IMR-90 (cell line): Measurements from ENCODE around the gene RAD51B. TPM values are rescaled to one million over a fixed set of nuclear protein-coding genes. Genes with fewer than 3 reads are reported as not detected.
A peak's percentile ranks its signal among the peaks of the same experiment; 100 is the strongest.

Experiments
- ATAC-seq: fragments of 200-7000 bp; cut with Tn5 transposase; 2 replicates; pipeline ENCODE4 v1.9.1; 2020; ENCODE audit warnings: low read depth, mild to moderate bottlenecking, moderate library complexity
- BruUV-seq: library from RNA; stranded (reverse); fragments of 400-500 nt; replicated peaks from 2 replicates; lab custom pipeline; 2021; lab: Mats Ljungman, UMichigan
- CTCF ChIA-PET: fragments of 300-600 bp; formaldehyde crosslinking; extraction: SDS; loops from one replicate; lab custom pipeline; 2021; ENCODE audit warnings: antibody characterized with exemption; lab: Yijun Ruan, JAX
- POLR2A ChIA-PET: fragments of 300-600 bp; sonication (Branson Sonifier 250); formaldehyde crosslinking; loops from one replicate; lab custom pipeline; 2022; ENCODE audit warnings: antibody characterized with exemption; ENCODE audit not compliant: unreplicated experiment; lab: Charles Lee
- DNase-seq: peaks from one replicate; pipeline ENCODE4 v3.0.0; 2013
- H2AFZ ChIP-seq: replicated peaks from 2 replicates; pipeline ENCODE3; 2013; ENCODE audit warnings: low read length, mild to moderate bottlenecking; ENCODE audit not compliant: poor library complexity
- H2AK5ac ChIP-seq: 2 replicates; pipeline ENCODE4 v1.6.1; 2013; ENCODE audit warnings: low read depth, low read length, inconsistent platforms
- H2AK9ac ChIP-seq: replicated peaks from 2 replicates; pipeline ENCODE3; 2013; ENCODE audit warnings: mild to moderate bottlenecking, low read depth, low read length, moderate library complexity; ENCODE audit not compliant: poor library complexity
- H2BK120ac ChIP-seq: 2 replicates; pipeline ENCODE4 v1.6.1; 2013; ENCODE audit warnings: low read depth, low read length, inconsistent platforms
- H2BK15ac ChIP-seq: 3 replicates; pipeline ENCODE4 v1.6.1; 2013; ENCODE audit warnings: low read depth, low read length, inconsistent platforms
- H2BK20ac ChIP-seq: 2 replicates; pipeline ENCODE4 v1.6.1; 2013; ENCODE audit warnings: low read depth, mild to moderate bottlenecking, inconsistent platforms, low read length, moderate library complexity
- H2BK5ac ChIP-seq: 2 replicates; pipeline ENCODE4 v1.6.1; 2013; ENCODE audit warnings: mild to moderate bottlenecking, low read depth, low read length, inconsistent platforms; ENCODE audit not compliant: poor library complexity, severe bottlenecking
- H3K14ac ChIP-seq: replicated peaks from 2 replicates; pipeline ENCODE4 v1.6.1; 2013; ENCODE audit warnings: low read depth, low read length, inconsistent platforms
- H3K18ac ChIP-seq: 2 replicates; pipeline ENCODE4 v1.6.1; 2013; ENCODE audit warnings: low read depth, low read length, control low read depth
- H3K23ac ChIP-seq: 2 replicates; pipeline ENCODE4 v1.6.1; 2013; ENCODE audit warnings: low read depth, low read length, inconsistent platforms
- H3K27ac ChIP-seq: 2 replicates; pipeline ENCODE4 v1.5.1; 2013; ENCODE audit warnings: mild to moderate bottlenecking, control low read depth, low read length; ENCODE audit not compliant: insufficient read depth
- H3K27me3 ChIP-seq: 2 replicates; pipeline ENCODE4 v1.6.1; 2013; ENCODE audit warnings: low read length; ENCODE audit not compliant: control insufficient read depth, insufficient read depth
- H3K36me3 ChIP-seq: 2 replicates; pipeline ENCODE4 v1.6.1; 2013; ENCODE audit warnings: low read length, mixed read lengths; ENCODE audit not compliant: control insufficient read depth, insufficient read depth
- H3K4ac ChIP-seq: 2 replicates; pipeline ENCODE4 v1.6.1; 2013; ENCODE audit warnings: low read depth, low read length, inconsistent platforms
- H3K4me1 ChIP-seq: 2 replicates; pipeline ENCODE4 v1.6.1; 2013; ENCODE audit warnings: low read length, mixed read lengths; ENCODE audit not compliant: control insufficient read depth, insufficient read depth
- H3K4me2 ChIP-seq: 2 replicates; pipeline ENCODE4 v1.6.1; 2013; ENCODE audit warnings: low read depth, mild to moderate bottlenecking, control low read depth, low read length, moderate library complexity
- H3K4me3 ChIP-seq: 2 replicates; pipeline ENCODE4 v1.5.1; 2013; ENCODE audit warnings: low read depth, mild to moderate bottlenecking, control low read depth, low read length, moderate library complexity; ENCODE audit not compliant: insufficient read depth
- H3K56ac ChIP-seq: 2 replicates; pipeline ENCODE4 v1.6.1; 2013; ENCODE audit warnings: low read length, inconsistent platforms; ENCODE audit not compliant: insufficient read depth; ENCODE audit errors: extremely low read depth
- H3K79me1 ChIP-seq, 2 experiments: 2 replicates each; pipeline ENCODE4 v1.6.1; 2013; ENCODE audit warnings: low read length in 2 of 2, inconsistent platforms in 1 of 2, low read depth in 1 of 2
- H3K9ac ChIP-seq: 2 replicates; pipeline ENCODE4 v1.6.1; 2013; ENCODE audit warnings: low read depth, low read length, control low read depth
- H3K9me1 ChIP-seq: 2 replicates; pipeline ENCODE4 v1.6.1; 2013; ENCODE audit warnings: low read length, inconsistent platforms; ENCODE audit not compliant: insufficient read depth
- H3K9me3 ChIP-seq: 2 replicates; pipeline ENCODE4 v1.6.1; 2013; ENCODE audit warnings: low read length; ENCODE audit not compliant: control insufficient read depth, insufficient read depth
- H4K20me1 ChIP-seq: 2 replicates; pipeline ENCODE4 v1.6.1; 2013; ENCODE audit warnings: low read length, inconsistent platforms; ENCODE audit not compliant: insufficient read depth
- H4K5ac ChIP-seq: 2 replicates; pipeline ENCODE4 v1.6.1; 2013; ENCODE audit warnings: mild to moderate bottlenecking, low read depth, low read length, control low read depth
- H4K8ac ChIP-seq, 2 experiments: 2 replicates each; pipeline ENCODE4 v1.6.1; 2013; ENCODE audit warnings: low read depth in 2 of 2, low read length in 2 of 2, control low read depth in 1 of 2, inconsistent platforms in 1 of 2
- H4K91ac ChIP-seq: 2 replicates; pipeline ENCODE4 v1.6.1; 2013; ENCODE audit warnings: low read depth, low read length, inconsistent platforms; ENCODE audit not compliant: insufficient read depth
- BHLHE40 ChIP-seq: fragments of 150-350 bp; IDR thresholded peaks from 2 replicates; pipeline ENCODE4 v1.6.1; 2016; ENCODE audit warnings: mild to moderate bottlenecking, low read depth, low read length
- FOS ChIP-seq: fragments of 150-350 bp; IDR thresholded peaks from 2 replicates; pipeline ENCODE4 v1.6.1; 2016; ENCODE audit warnings: low read depth, low read length
- MAFK ChIP-seq: IDR thresholded peaks from 2 replicates; pipeline ENCODE4 v1.6.1; 2012; ENCODE audit warnings: low read depth, low read length, improper control_type of control experiment
- NFE2L2 ChIP-seq: fragments of 150-350 bp; IDR thresholded peaks from 2 replicates; pipeline ENCODE4 v1.6.1; 2016; ENCODE audit warnings: low read depth, mild to moderate bottlenecking, low read length
- POLR2A ChIP-seq: IDR thresholded peaks from 2 replicates; pipeline ENCODE4 v1.6.1; 2012; ENCODE audit warnings: mild to moderate bottlenecking, low read depth, low read length
- RCOR1 ChIP-seq: IDR thresholded peaks from 2 replicates; pipeline ENCODE4 v1.6.1; 2012; ENCODE audit warnings: mild to moderate bottlenecking, low read length, improper control_type of control experiment; ENCODE audit not compliant: insufficient replicate concordance
- RFX5 ChIP-seq: IDR thresholded peaks from 2 replicates; pipeline ENCODE4 v1.8.0; 2012; ENCODE audit warnings: low read depth, mild to moderate bottlenecking, low read length, moderate library complexity
- WGBS, 2 experiments: methylation state at CpG; one replicate each; pipeline versions ENCODE4 v1.1.5 to v1.1.7; 2013; ENCODE audit warnings: missing lambda C conversion rate in 2 of 2; ENCODE audit not compliant: insufficient read length in 1 of 2; ENCODE audit errors: extremely low coverage in 2 of 2; 5-methylcytosine and 5-hydroxymethylcytosine counted together
- dilution Hi-C: fragments of 300-500 bp; cut with HindIII; formaldehyde crosslinking; loops from one replicate; pipeline ENCODE4 v1.14.3; 2018; ENCODE audit warnings: low sequenced_read_pairs; ENCODE audit not compliant: unreplicated experiment
- in situ Hi-C: fragments of 300-500 bp; cut with MboI; formaldehyde crosslinking; loops from 3 replicates; pipeline ENCODE4 v1.14.3; 2019; ENCODE audit warnings: low sequenced_read_pairs, inconsistent platforms, mixed read lengths
- intact Hi-C: fragments of 100-400 bp; cut with micrococcal nuclease; formaldehyde crosslinking; loops from 2 replicates; pipeline ENCODE4 v1.10.0; 2022
- polyA plus RNA-seq, 3 experiments: library from polyadenylated mRNA; depleted of rRNA; stranded (reverse); fragments of >200 nt; gene quantifications; 2 replicates each; pipeline ENCODE4 v1.2.3, GENCODE V29; 2012; ENCODE audit warnings: low replicate concordance in 1 of 3
- total RNA-seq: library from RNA; depleted of rRNA; stranded (reverse); fragments of >200 nt; gene quantifications from 2 replicates; pipeline ENCODE4 v1.2.3, GENCODE V29; 2012
- TF ChIP-seq, protein P1 (sequence below): conservative IDR thresholded peaks from 2 replicates; pipeline ENCODE4 v1.5.1; 2012; ENCODE audit warnings: mild to moderate bottlenecking, low read depth, low read length, improper control_type of control experiment

Gene RAD51B
- total and polyA plus RNA-seq, 2 of the 4 experiments (the other 2 are of a cell fraction), result 5.1 to 18.8 TPM

DNA sequence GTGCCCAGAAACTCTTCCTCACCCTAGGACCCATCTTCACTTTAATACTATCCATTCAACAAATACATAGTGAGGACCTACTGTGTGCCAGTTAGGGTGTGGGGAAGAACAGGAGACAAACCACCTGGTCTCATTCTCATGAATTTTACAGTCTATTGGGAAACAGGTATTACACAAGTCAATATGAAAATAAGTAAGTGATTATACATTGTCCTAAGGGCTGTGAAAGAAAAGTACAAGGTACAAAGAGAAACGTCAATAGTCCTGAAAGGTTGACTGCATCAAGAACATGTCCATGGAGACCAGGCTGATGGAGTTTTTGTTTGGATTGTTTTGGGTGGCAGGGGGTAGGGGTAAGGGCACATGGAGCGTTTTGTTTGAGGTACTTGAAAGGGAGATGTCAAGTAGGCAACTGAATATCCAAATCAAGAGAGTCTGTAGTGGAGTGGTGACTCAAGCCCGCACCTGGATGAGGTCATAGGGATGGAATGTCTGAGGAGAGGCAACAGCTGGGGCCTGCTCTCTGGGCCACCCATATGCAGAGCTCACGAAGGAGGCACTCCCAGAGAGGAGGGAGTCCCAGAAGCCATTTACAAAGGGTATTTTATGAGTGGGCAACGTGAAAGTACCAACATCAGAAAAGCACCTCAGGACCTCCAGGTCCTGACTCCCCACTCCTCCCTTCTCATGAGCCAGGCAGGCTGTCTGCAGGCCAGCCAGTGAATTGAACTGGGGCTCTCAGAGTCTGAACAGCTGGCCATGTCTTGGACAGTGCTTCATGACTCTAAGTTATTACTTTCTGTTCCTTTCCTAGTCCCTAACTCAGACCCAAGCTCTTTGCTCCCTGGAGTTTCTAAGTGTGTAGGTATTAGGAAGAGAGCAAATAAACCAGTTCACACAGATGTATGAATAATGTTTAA, 701.3 kb downstream of the RAD51B start:
- Histone ChIP-seq H4K91ac (no peak overlapping the region), H3K27ac (no peak overlapping the region), H2BK15ac (0 out of 3 replicates have a peak overlapping the region, but pooled peaks have one; percentile 3), H3K9ac (no peak overlapping the region), H3K4me2 (no peak overlapping the region), H4K5ac (no peak overlapping the region), H2AFZ (no peak overlapping the region), H3K14ac (no peak overlapping the region), H3K18ac (no peak overlapping the region), H3K56ac (no peak overlapping the region), H4K8ac (no peak overlapping the region), H3K79me1 (no peaks in the 10 kb centered on the region), H3K9me1 (no peaks in the 10 kb centered on the region), H3K27me3 (no peaks in the 10 kb centered on the region), H2BK20ac (no peak overlapping the region; the same call in 1 of the 2 replicates), H3K4me1 (peaks cover 9% of the 10 kb centered on the region; the same call in 1 of the 2 replicates), H3K36me3 (no peaks in the 10 kb centered on the region), H3K4me3 (no peak overlapping the region), H3K23ac (no peak overlapping the region), H3K9me3 (no peaks in the 10 kb centered on the region), H4K20me1 (no peaks in the 10 kb centered on the region), H2BK120ac (no peak overlapping the region), H2AK5ac (peak overlapping the region; percentile 2; the same call in 1 of the 2 replicates), H3K4ac (no peak overlapping the region), H2AK9ac (no peak overlapping the region), H2BK5ac (no peak overlapping the region)
- CTCF ChIA-PET, result interaction anchor here (0.7 kb wide), 1 partner anchor 37 kb away, joined by 4 read pairs; no protein-coding TSS in a partner anchor
- no peak for TF ChIP-seq NFE2L2
- no peak for TF ChIP-seq FOS
- no peak for TF ChIP-seq MAFK
- no peak for TF ChIP-seq RFX5
- TF ChIP-seq RCOR1, result no peak
- no peak for TF ChIP-seq BHLHE40
- TF ChIP-seq, protein P1, sequence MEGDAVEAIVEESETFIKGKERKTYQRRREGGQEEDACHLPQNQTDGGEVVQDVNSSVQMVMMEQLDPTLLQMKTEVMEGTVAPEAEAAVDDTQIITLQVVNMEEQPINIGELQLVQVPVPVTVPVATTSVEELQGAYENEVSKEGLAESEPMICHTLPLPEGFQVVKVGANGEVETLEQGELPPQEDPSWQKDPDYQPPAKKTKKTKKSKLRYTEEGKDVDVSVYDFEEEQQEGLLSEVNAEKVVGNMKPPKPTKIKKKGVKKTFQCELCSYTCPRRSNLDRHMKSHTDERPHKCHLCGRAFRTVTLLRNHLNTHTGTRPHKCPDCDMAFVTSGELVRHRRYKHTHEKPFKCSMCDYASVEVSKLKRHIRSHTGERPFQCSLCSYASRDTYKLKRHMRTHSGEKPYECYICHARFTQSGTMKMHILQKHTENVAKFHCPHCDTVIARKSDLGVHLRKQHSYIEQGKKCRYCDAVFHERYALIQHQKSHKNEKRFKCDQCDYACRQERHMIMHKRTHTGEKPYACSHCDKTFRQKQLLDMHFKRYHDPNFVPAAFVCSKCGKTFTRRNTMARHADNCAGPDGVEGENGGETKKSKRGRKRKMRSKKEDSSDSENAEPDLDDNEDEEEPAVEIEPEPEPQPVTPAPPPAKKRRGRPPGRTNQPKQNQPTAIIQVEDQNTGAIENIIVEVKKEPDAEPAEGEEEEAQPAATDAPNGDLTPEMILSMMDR, result no peak
- no peak for TF ChIP-seq POLR2A
- POLR2A ChIA-PET, result no interaction called here
- no TSS peak for BruUV-seq
- DNase-seq (no peak), ATAC-seq (no peak)
- intact Hi-C loops, result no loop called here
- in situ Hi-C loops, result no loop called here
- dilution Hi-C loops, result no loop called here
- WGBS, 2 experiments, result 100% methylated on average over 2 of the region's 5 CpGs; no CpG with 5 or more reads in 1 of the 2 experiments
